ENCODE results near the gene PIM1.

Gene PIM1

DNA sequence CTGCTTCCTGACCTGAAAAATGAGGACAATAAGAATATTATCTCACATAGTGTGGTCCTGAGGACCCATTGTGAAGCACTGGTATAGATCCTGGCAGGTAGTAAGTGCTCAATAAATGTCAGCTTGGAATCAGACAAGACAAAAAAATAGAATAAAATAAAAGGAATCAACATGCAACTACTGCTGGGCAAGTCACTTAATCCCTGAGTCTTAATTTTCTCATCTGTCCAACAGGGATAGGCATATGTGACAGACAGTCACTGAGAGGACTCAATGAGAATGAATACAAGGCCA lies 38.0 kb upstream of the PIM1 start:
- H3K23ac ChIP-seq (ENCODE audit: low read length), result no peak overlapping the region
- no peaks in the 10 kb centered on the region for H3K79me2 ChIP-seq (ENCODE audit: control insufficient read depth, insufficient read depth, low read length, poor library complexity)
- no peak overlapping the region for H4K91ac ChIP-seq (ENCODE audit: low read depth, low read length)

DNA sequence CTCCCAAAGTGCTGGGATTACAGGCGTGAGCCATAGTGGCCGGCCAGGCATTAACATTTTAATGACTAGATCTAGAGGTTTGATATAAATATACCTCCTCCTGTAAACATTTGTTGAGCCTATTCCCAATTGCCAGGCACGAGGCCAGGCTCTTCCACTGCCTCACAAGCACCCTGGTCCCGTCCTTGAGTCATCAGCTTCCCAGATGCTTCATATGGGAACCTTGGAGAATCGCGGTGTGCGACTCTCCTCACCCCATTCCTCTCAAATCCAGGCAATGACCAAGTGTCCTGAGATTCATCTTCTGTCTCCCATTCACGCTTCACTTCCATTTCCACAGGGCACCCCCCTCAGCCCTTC lies 35.9 kb upstream of the PIM1 start:
- H2BK120ac ChIP-seq (ENCODE audit: insufficient read depth, low read length, poor library complexity), result peak overlapping the region; percentile 67
- H3K4me3 ChIP-seq (ENCODE audit: low read depth, low read length), result no peak overlapping the region
- no peak overlapping the region for H3K4me2 ChIP-seq (ENCODE audit: low read length)
- H3K27ac ChIP-seq (ENCODE audit: low read depth, low read length), result no peak overlapping the region
- peak overlapping the region; percentile 50 for H4K91ac ChIP-seq (ENCODE audit: low read depth, low read length)
- H3K9ac ChIP-seq (ENCODE audit: low read length), result no peak overlapping the region
- no peaks in the 10 kb centered on the region for H3K36me3 ChIP-seq (ENCODE audit: control insufficient read depth in 1 of 2, insufficient read depth in 2 of 2, low read length in 2 of 2)
- no peak overlapping the region for H4K12ac ChIP-seq (ENCODE audit: low read depth, low read length)
- H3K79me2 ChIP-seq (ENCODE audit: control insufficient read depth, insufficient read depth, low read length, poor library complexity), result no peaks in the 10 kb centered on the region
- no CpG with 5 or more reads among the region's 8 CpGs for WGBS (ENCODE audit: extremely low coverage, insufficient coverage, insufficient read length)
- H3K18ac ChIP-seq (ENCODE audit: low read length), result peak overlapping the region; percentile 8
- H2AK5ac ChIP-seq (ENCODE audit: low read length), result peak overlapping the region; percentile 23
- no peak overlapping the region for H3K4ac ChIP-seq (ENCODE audit: low read depth, low read length)
- H2BK5ac ChIP-seq (ENCODE audit: low read depth, low read length, poor library complexity), result peak overlapping the region; percentile 8
- peak; percentile 42 to 53 for DNase-seq
- H4K8ac ChIP-seq (ENCODE audit: low read depth, low read length), result no peak overlapping the region
- no peak overlapping the region for H3K23ac ChIP-seq (ENCODE audit: low read length)
- H3K9me3 ChIP-seq (ENCODE audit: insufficient read depth, low read depth, low read length), result no peaks in the 10 kb centered on the region
- H2AFZ ChIP-seq (ENCODE audit: insufficient read depth, low read length, poor library complexity), result no peak overlapping the region
- peaks cover 23 to 33% of the 10 kb centered on the region in 2 experiments for H3K4me1 ChIP-seq (ENCODE audit: control insufficient read depth in 1 of 2, insufficient read depth in 2 of 2, low read length in 2 of 2)
- H2BK12ac ChIP-seq (ENCODE audit: low read length), result peak overlapping the region; percentile 78
- H3K14ac ChIP-seq (ENCODE audit: low read length), result peak overlapping the region; percentile 26
- peaks cover 20% of the 10 kb centered on the region for H3K79me1 ChIP-seq (ENCODE audit: low read length)
- H3K27me3 ChIP-seq (ENCODE audit: insufficient read depth, low read length), result no peaks in the 10 kb centered on the region

More for the DNA sequence above, 38.0 kb upstream of the PIM1 start:
- H3K4ac ChIP-seq (ENCODE audit: low read depth, low read length), result no peak overlapping the region
- no peak overlapping the region for H2AK5ac ChIP-seq (ENCODE audit: low read length)
- peaks cover 10% of the 10 kb centered on the region for H3K79me1 ChIP-seq (ENCODE audit: low read length)
- no peak overlapping the region for H2BK5ac ChIP-seq (ENCODE audit: low read depth, low read length, poor library complexity)
- no peak overlapping the region for H4K8ac ChIP-seq (ENCODE audit: low read depth, low read length)
- H2BK12ac ChIP-seq (ENCODE audit: low read length), result no peak overlapping the region
- no peak overlapping the region for H3K18ac ChIP-seq (ENCODE audit: low read length)
- H3K4me2 ChIP-seq (ENCODE audit: low read length), result no peak overlapping the region
- no peaks in the 10 kb centered on the region for H3K36me3 ChIP-seq (ENCODE audit: control insufficient read depth in 1 of 2, insufficient read depth in 2 of 2, low read length in 2 of 2)
- no peaks in the 10 kb centered on the region for H3K27me3 ChIP-seq (ENCODE audit: insufficient read depth, low read length)
- H3K9ac ChIP-seq (ENCODE audit: low read length), result no peak overlapping the region
- H2BK120ac ChIP-seq (ENCODE audit: insufficient read depth, low read length, poor library complexity), result no peak overlapping the region
- H3K9me3 ChIP-seq (ENCODE audit: insufficient read depth, low read depth, low read length), result no peaks in the 10 kb centered on the region
- no peak overlapping the region for H2AFZ ChIP-seq (ENCODE audit: insufficient read depth, low read length, poor library complexity)
- no peak overlapping the region for H3K4me3 ChIP-seq (ENCODE audit: low read depth, low read length)
- peak in 1 of 2 donors; percentile 5 for DNase-seq
- no peak overlapping the region for H3K14ac ChIP-seq (ENCODE audit: low read length)
- H3K27ac ChIP-seq (ENCODE audit: low read depth, low read length), result no peak overlapping the region
- H3K4me1 ChIP-seq (ENCODE audit: control insufficient read depth in 1 of 2, insufficient read depth in 2 of 2, low read length in 2 of 2), result peaks cover 22 to 32% of the 10 kb centered on the region in 2 experiments
- no peak overlapping the region for H4K12ac ChIP-seq (ENCODE audit: low read depth, low read length)

DNA sequence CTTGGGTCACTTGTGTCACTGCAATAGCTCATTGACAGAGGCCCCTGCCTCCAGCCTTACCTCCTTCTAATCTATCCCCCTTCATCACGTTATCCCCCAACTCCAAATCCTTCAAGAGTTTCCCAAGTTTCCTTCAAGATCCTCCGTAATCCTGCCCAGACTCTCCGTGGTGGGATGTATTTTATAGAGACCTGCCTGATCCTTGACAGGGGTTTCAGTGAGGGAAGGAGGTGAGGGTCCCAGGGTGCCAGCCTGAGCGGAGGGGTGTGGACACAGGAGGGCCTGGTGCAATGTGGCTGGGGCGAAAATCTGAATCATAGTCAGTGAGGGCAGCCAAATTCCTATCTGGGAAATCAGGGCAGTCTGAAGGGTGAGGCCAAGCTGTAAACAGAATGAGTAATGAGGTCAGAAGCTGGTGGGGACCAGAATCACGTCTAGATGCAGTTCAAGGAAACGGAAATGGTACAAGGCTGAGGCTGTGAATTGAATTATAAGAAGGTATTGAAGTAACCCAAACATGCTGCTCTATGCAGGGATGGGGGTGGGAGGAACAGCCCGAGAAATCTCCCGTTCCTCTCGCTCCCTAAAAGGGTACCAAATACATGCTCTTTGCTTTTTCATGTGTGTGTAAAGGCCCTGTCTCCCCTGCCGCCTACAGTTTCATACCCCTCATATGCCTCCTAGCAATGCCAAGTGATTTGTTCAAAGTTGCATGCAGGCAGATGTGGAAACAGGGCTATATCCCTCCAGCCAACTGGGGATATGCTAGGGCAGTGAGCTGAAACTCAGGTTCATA lies 35.4 kb upstream of the PIM1 start:
- DNase-seq, result peak; percentile 85 to 86
- 100% methylated on average over 2 of the region's 11 CpGs for WGBS (ENCODE audit: extremely low coverage, insufficient coverage, insufficient read length)
- Histone ChIP-seq H3K4me1 (ENCODE audit: control insufficient read depth in 1 of 2, insufficient read depth in 2 of 2, low read length in 2 of 2) (peaks cover 26 to 33% of the 10 kb centered on the region in 2 experiments), H2AFZ (ENCODE audit: insufficient read depth, low read length, poor library complexity) (no peak overlapping the region), H4K8ac (ENCODE audit: low read depth, low read length) (peak overlapping the region; percentile 42), H3K14ac (ENCODE audit: low read length) (peak overlapping the region; percentile 26), H4K12ac (ENCODE audit: low read depth, low read length) (no peak overlapping the region), H3K18ac (ENCODE audit: low read length) (peak overlapping the region; percentile 30), H3K4ac (ENCODE audit: low read depth, low read length) (no peak overlapping the region), H3K79me2 (ENCODE audit: control insufficient read depth, insufficient read depth, low read length, poor library complexity) (no peaks in the 10 kb centered on the region), H3K4me3 (ENCODE audit: low read depth, low read length) (no peak overlapping the region), H3K36me3 (ENCODE audit: control insufficient read depth in 1 of 2, insufficient read depth in 2 of 2, low read length in 2 of 2) (no peaks in the 10 kb centered on the region), H3K23ac (ENCODE audit: low read length) (peak overlapping the region; percentile 73), H3K27me3 (ENCODE audit: insufficient read depth, low read length) (no peaks in the 10 kb centered on the region), H3K27ac (ENCODE audit: low read depth, low read length) (peak overlapping the region; percentile 27), H3K79me1 (ENCODE audit: low read length) (peaks cover 20% of the 10 kb centered on the region), H2AK5ac (ENCODE audit: low read length) (peak overlapping the region; percentile 32), H2BK5ac (ENCODE audit: low read depth, low read length, poor library complexity) (peak overlapping the region; percentile 8), H4K91ac (ENCODE audit: low read depth, low read length) (peak overlapping the region; percentile 50), H3K9me3 (ENCODE audit: insufficient read depth, low read depth, low read length) (no peaks in the 10 kb centered on the region), H2BK120ac (ENCODE audit: insufficient read depth, low read length, poor library complexity) (peak overlapping the region; percentile 67), H3K9ac (ENCODE audit: low read length) (peak overlapping the region; percentile 44), H2BK12ac (ENCODE audit: low read length) (peak overlapping the region; percentile 78), H3K4me2 (ENCODE audit: low read length) (peak overlapping the region; percentile 32)

GRCh38 chr6:37135835-37136694 lies 33.9 kb upstream of the PIM1 start:
- no peaks in the 10 kb centered on the region for H3K27me3 ChIP-seq (ENCODE audit: insufficient read depth, low read length)
- H4K91ac ChIP-seq (ENCODE audit: low read depth, low read length), result peak overlapping the region; percentile 57
- H3K79me2 ChIP-seq (ENCODE audit: control insufficient read depth, insufficient read depth, low read length, poor library complexity), result no peaks in the 10 kb centered on the region
- no peak overlapping the region for H3K14ac ChIP-seq (ENCODE audit: low read length)
- no peaks in the 10 kb centered on the region for H3K36me3 ChIP-seq (ENCODE audit: control insufficient read depth in 1 of 2, insufficient read depth in 2 of 2, low read length in 2 of 2)
- no peaks in the 10 kb centered on the region for H3K9me3 ChIP-seq (ENCODE audit: insufficient read depth, low read depth, low read length)
- no peak overlapping the region for H3K18ac ChIP-seq (ENCODE audit: low read length)
- no peak overlapping the region for H3K4me3 ChIP-seq (ENCODE audit: low read depth, low read length)
- no peak overlapping the region for H4K8ac ChIP-seq (ENCODE audit: low read depth, low read length)
- H2BK12ac ChIP-seq (ENCODE audit: low read length), result peak overlapping the region; percentile 31
- peaks cover 28 to 30% of the 10 kb centered on the region in 2 experiments for H3K4me1 ChIP-seq (ENCODE audit: control insufficient read depth in 1 of 2, insufficient read depth in 2 of 2, low read length in 2 of 2)
- H2BK120ac ChIP-seq (ENCODE audit: insufficient read depth, low read length, poor library complexity), result no peak overlapping the region
- no peak overlapping the region for H3K27ac ChIP-seq (ENCODE audit: low read depth, low read length)
- DNase-seq, result peak in 1 of 2 donors; percentile 96
- H4K12ac ChIP-seq (ENCODE audit: low read depth, low read length), result no peak overlapping the region
- no peak overlapping the region for H3K23ac ChIP-seq (ENCODE audit: low read length)
- no peak overlapping the region for H2BK5ac ChIP-seq (ENCODE audit: low read depth, low read length, poor library complexity)
- no peak overlapping the region for H3K4me2 ChIP-seq (ENCODE audit: low read length)
- H3K9ac ChIP-seq (ENCODE audit: low read length), result no peak overlapping the region
- no CpG with 5 or more reads among the region's 9 CpGs for WGBS (ENCODE audit: extremely low coverage, insufficient coverage, insufficient read length)
- H3K4ac ChIP-seq (ENCODE audit: low read depth, low read length), result no peak overlapping the region
- H2AFZ ChIP-seq (ENCODE audit: insufficient read depth, low read length, poor library complexity), result no peak overlapping the region
- H3K79me1 ChIP-seq (ENCODE audit: low read length), result peaks cover 23% of the 10 kb centered on the region
- H2AK5ac ChIP-seq (ENCODE audit: low read length), result no peak overlapping the region

All from trophoblast cell (in vitro differentiated cells and primary cell).